ENCODE results near the gene TANC1.

GRCh38 chr2:159202568-159203071, 234.2 kb downstream of the TANC1 start:
- TF ChIP-seq REST (IDR thresholded peaks at IDR 0.05) (no peak), USF2 (IDR thresholded peaks at IDR 0.05) (no peak), CTCF (IDR thresholded peaks at IDR 0.05) (no peak), CHD2 (IDR thresholded peaks at IDR 0.05; ENCODE audit: low read length, partially characterized antibody) (no peak), POLR2A (IDR thresholded peaks at IDR 0.05; ENCODE audit: low read length) (no peak), RFX5 (IDR thresholded peaks at IDR 0.05) (no peak), TFCP2L1 (CRISPR knock-in tag; IDR thresholded peaks at IDR 0.05) (no peak), HDAC2 (IDR thresholded peaks at IDR 0.05) (no peak), MAZ (IDR thresholded peaks at IDR 0.05; ENCODE audit: borderline replicate concordance, low read depth, low read length) (no peak), NFE2L2 (conservative IDR thresholded peaks at IDR 0.05; ENCODE audit: low read length) (no peak), BHLHE40 (IDR thresholded peaks at IDR 0.05; ENCODE audit: low read depth, low read length) (no peak), MYC (IDR thresholded peaks at IDR 0.05; ENCODE audit: borderline replicate concordance, low read length) (no peak), EP300 (IDR thresholded peaks at IDR 0.05) (no peak), MAX (IDR thresholded peaks at IDR 0.05) (no peak)

Data from A549 (cell line).